HG03342 (cell line): Measurements from ENCODE around the gene E4F1.
"Not testable (repeated sequence)": the region's sequence is repeated elsewhere in the genome, so short reads cannot be mapped to it uniquely, and the experiment has no call there.

Source experiments
- ATAC-seq: cut with Tn5 transposase; IDR thresholded peaks from one replicate; pipeline ENCODE4 v1.9.1; 2021; ENCODE audit warnings: mild to moderate bottlenecking, moderate library complexity; ENCODE audit not compliant: unreplicated experiment

Gene E4F1

DNA sequence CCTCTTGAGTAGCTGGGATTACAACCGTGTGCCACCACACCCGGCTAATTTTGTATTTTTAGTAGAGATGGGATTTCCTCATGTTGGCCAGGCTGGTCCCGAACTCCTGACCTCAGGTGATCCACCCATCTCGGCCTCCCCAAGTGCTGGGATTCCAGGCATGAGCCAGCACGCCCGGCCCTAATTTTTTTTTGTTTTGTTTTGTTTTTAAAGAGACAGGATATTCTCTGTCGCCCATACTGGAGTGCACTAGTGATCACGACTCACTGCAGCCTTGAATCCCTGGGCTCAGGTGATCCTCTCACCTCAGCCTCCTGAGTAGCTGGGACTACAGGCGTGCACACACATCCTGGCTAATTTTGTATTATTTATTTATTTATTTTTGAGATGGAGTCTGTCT lies 16.9 kb downstream of the E4F1 start:
- ATAC-seq, result not testable (repeated sequence)

DNA sequence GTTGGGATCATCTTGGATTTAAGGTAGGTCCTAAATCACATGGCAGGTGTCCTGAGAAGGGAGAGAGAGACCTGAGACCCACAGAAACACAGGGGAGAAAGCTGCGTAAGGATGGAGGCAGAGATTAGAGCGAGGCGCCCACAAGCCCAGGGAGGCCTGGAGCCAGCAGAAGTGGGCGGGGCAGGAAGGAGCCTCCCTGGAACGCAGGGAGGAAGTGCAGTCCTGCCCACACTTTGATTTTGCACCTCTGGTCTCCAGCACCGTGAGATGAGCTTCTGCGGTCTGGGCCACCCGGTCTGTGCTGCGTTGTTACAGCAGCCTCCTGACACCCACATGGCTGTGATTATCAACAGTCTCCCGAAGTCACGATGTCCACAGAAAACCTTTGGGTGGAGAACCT lies 19.2 kb downstream of the E4F1 start:
- ATAC-seq, result no peak

DNA sequence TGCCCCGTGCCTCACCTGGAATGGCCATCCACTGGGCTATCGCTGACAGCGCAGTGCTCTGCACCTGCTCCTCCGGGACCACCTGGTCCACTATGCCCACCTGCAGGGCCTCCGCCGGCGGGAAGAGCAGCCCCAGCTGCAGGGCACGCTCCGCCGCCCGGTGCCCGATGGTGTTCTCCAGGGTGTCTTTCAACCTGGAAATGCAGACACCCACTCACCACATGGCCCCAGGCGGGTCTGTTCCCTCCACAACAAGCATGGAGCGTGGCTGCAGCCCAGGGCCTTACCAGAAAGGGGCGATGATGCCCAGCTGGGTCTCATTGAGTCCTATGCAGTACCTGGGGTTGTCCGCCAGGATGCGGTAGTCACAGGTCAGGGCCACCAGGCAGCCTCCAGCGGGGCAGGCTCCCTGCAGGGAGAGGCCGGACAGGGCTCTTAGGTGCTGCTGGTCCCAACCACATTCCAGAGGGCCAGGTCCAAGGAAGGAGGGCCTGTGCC lies 19.7 kb downstream of the E4F1 start:
- no peak for ATAC-seq

DNA sequence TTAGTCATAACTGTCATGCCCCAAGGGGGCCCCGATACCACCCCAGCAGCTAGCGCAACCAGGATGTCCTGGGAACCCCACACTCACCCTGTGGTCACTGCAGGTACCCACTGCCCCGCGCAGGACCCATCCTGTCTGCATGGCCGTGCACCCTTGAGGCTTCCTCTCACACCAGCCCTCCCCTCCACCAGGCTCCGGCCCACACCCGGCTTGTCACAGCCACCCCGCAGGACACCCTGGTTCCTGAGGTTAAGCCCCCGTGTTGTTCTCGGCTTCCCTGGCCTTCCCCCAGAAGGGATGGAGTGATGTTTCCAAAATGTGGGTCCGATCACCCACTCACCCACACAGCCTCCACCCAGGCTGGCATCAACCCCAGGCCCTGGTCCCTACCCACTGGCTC lies 20.4 kb downstream of the E4F1 start:
- no peak for ATAC-seq

DNA sequence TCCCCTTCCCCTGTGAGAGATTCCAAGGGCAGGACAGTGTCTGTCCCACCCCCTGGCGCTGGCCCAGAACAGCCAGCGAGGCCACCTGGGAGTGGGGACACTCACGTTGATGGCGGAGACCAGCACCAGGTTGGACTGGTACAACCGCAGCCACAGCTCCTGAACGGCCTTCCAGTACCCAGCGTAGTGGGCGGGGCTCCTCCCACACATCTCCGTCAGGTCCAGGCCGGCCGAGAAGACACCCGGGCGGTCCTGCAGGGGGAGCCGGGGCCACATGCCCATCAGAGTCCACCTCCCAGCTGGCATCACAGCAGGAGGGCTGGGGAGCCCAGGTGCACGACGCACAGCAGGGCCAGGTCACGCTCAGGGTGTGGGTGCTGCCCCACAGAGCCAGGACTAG lies 20.9 kb downstream of the E4F1 start:
- no peak for ATAC-seq

DNA sequence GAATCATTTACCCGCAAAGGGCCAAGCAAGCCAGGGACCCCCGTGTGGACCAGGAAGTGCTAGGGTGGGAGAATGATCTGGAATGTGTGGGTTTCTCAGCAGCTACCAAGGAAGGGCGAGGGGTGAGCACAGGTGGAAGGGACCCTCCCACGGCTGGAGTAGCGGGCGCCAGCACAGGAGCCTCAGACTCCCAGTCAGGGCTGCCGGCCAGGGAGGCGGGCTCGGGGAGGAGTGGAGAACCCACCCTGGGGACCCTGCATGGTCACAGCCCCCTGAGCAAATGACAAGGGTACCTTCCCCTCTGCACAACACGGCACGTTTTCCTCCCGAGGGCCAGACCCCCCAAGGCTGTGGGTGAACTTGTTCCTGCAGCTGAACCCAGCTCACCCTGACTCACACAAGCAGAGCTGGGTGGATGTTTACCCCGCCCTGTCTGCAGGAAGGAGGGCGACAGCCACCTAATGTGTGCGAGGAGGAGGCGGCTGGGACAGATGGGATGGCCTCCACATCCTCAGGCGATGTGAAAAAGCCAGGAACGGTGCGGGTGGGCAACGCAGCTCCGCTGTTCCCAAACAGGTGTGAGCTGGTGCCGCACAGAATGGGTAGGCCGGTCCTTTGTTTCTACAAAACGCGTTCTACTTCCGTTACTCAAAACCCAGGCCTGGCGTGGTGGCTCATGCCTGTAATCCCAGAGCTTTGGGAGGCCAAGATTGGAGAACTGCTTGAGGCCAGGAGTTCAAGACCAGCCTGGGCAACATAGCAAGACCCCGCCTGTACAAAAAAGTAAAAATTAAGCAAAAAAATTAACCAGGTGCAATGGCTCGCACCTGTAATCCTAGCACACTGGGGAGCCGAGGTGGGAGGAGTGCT lies 21.8 kb downstream of the E4F1 start:
- no peak for ATAC-seq

DNA sequence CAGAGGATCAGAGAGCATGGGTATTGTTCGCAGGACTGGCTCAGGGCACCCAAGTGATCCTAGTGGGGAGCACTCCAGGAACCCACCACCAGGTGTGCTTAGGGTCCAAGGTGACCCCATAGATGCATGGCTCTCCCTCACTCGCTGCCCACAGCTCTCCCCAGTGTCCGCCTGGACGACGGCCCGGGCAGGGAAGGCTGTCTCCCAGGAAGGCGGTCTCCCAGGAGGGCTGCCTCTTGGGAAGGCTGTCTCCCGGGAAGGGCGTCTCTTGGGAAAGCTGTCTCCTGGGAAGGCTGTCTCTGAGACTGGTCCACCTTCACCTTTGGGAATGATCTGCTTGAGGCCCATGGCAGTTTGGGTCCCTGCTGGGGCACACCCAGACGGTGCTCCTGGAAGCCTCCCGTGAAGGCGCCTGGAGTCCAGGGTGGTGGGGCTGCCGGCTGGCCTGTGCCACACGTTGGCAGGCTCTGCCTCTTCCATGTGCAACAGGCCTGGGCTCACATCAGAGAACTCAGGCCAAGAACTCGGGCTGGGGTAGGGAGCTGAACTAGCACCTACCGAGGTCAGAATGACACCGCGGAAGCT lies 23.0 kb downstream of the E4F1 start:
- no peak for ATAC-seq

DNA sequence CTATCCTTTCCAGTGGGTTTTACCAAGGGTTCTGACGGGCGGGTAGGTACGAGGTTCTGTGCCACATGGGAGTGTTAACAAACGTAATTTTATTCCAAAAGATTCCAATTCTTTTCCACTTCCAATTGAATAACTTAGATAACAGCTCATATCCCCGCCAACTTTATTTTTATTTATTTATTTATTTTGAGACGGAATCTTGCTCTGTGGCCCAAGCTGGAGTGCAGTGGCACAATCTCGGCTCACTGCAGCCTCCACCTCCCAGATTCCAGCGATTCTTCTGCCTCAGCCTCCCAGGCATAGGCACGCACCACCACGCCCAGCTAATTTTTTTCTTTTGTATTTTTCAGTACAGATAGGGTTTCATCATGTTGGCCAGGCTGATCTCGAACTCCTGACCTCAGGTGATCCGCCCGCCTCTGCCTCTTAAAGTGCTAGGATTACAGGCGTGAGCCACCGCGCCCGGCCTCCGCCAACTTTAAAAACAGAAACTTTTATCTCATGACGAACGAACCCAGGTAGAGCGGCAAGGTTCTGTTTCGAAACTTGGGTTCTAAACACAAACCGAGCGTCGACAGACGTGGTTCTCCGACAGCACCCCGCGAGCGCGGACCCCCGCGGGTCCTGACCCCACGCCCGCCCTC lies 27.4 kb downstream of the E4F1 start:
- ATAC-seq, result peak; percentile 1

DNA sequence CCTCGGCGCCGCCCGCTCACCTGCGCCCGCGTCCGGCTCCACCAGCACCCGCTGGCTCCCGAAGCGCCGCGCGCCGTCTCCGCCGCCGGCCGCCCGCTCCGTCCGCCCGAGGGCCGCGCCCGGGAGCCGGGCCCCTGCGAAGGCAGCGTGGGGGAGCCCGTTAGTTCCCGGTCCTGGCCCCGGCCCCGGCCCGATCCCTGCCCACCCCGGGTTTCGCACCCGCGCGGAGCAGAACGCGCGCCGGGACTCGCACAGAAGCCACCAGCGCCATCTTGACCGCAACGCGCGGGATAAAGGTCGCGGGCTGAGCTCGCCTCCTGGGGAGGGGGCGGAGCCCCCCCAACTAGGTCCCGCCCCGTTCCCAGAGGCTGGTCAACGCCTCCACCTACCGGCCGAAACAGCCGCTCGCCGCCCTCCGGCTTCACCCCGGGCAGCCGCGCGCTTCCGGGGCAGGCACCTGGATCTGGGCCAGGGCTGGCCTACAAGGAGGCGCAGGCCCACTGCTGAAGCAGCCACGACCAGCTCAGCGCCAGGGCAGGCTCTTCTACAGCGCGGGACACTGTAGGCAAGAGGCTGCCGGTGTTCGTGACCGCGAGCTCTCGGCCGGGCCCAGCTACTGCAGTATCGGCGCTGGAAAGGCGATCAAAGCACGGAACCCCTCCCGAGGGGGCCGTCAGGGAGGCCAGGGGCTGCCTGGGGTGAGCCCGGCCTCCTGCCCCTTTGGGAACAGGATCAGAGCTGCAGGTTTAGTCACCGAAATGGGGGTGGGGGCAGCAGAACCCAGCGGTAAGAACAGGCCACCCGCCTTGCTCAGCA lies 28.1 kb downstream of the E4F1 start, which contains the start of gene ECI1:
Gene ECI1, minus strand, starts transcription at position 292 of the 816 bp plus-strand sequence. Its CDS starts 21 bp downstream, at position 271.
- ATAC-seq, result peak; percentile 84

DNA sequence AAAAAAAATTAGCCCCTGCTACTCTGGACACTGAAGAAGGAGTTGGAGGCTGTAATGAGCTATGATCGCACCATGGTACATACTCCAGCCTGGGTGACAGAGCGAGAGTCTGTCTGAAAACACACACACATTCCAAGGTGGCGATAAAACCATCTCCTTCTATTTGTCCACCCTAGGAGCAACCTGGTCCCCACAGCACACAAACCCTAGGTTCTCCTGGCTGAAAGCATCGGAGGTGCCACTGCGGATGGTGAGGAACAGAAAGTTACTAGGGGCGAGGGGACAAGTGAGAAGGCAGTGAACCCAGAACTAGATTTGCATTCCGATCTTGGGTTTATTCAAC lies 29.4 kb downstream of the E4F1 start:
- ATAC-seq, result no peak

DNA sequence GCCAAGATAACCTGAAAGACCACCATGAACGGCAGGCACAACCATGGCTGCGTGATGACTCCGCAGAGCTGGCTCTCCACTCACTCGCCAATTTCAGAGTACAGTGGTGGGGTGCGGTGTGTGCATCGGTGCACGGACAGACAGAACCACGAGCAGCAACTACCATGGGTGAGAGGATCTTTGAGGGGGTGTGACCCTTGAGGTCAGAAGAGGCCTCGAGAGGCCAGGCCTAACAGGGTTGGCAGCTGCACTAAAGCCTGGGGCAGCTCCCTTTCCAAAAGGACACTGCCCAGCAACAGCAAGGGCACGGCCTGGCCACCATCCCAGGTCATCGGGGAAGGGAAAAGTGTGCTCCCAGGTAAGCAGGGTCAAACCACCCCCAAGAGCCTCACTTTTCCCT lies 29.9 kb downstream of the E4F1 start:
- no peak for ATAC-seq

DNA sequence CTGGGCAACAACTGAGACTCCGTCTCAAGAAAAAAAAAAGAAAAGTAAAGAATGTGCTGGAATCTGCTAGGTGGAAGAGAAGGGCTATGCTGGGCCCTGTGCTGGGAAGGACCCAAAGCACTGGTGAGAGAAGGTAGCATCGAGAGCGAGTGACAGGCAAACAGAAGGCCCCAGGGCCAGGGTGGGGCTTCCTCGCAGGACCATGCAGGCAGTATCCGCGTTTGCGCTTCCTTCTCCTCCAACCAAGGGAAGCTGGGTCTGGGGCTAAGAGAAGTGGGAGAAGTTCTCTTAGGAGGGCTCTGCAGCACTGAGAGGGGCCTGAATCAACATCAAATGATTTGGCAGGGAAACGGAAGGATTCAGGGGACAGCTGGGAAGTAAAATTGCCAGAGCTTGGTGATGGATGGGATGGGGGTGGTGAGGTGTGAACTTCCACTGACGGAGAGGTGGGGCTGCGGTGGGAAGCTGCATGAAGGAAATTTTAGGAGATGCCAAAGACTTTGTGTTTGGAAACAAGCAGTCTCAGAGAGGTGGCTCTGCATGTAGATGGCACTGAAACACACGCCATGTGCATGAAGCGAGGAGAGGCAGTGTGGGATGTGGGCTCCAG lies 33.2 kb downstream of the E4F1 start:
- no peak for ATAC-seq

DNA sequence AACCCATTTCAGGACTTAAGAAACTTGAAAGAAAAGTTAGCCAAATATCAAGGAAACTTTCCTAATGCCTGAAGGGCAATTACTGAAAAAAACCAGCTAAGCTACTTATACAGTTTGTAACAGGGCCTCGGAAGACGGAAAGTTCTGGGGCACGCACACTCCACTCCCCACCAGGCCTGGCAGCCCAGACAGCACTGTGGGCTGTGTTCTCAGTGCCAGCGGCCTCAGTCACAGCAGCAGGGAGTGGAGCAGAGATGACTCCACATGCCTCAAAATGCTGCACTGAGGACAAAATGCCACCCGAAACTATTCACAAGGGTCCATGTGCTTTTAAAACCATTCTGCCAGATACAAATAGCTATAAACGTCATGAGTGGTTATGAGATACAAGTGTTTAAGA lies 34.3 kb downstream of the E4F1 start:
- ATAC-seq, result no peak

DNA sequence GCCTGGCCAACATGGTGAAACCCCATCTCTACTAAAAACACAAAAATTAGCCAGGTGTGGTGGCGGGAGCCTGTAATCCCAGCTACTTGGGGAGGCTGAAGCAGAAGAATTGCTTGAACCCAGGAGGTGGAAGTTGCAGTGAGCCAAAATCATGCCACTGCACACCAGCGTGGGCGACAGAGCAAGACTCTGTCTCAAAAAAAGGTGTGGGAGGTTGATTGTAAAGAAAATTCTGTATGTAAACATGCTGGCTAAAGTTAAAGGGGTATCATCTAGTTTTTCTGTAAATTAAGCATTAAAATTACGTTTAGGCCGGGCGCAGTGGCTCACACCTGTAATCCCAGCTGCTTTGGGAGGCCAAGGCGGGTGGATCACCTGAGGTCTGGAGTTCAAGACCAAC lies 35.1 kb downstream of the E4F1 start:
- not testable (repeated sequence) for ATAC-seq

DNA sequence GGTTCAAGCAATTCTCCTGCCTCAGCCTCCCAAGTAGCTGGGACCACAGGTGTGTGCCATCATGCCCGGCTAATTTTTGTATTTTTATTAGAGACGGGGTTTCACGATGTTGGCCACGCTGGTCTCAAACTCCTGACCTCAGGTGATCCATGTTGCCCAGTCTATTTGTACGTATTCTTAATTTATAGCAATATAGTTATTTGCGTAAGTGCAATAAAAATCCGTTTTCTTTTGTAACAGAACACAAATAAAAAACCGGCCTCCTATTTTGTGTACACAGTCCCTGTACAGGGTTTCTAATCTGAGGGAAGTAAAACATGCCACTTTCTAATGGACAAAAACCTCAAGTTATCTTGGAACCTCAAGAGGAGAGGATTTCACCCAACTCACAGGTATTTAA lies 36.9 kb downstream of the E4F1 start:
- no peak for ATAC-seq

DNA sequence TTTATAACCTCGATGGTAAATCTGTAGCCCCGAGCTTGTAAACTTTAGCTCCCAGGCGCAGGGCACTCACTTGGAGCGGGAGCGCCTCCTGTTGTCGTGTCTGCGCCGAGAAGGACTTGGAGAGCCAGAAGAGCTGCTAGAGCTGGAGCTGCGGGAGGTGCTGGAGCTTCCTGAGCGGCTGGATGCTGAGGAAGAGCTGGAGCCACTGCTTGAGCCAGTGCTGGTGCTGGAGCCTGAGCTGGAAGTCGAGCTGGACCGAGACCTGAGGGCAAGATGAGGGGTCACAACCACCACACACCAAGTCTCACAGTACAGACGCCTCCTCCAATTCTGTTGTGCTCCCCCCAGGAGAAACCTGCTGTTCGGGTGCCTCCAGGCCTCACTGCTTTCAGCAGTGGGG lies 39.6 kb downstream of the E4F1 start:
- not testable (repeated sequence) for ATAC-seq

DNA sequence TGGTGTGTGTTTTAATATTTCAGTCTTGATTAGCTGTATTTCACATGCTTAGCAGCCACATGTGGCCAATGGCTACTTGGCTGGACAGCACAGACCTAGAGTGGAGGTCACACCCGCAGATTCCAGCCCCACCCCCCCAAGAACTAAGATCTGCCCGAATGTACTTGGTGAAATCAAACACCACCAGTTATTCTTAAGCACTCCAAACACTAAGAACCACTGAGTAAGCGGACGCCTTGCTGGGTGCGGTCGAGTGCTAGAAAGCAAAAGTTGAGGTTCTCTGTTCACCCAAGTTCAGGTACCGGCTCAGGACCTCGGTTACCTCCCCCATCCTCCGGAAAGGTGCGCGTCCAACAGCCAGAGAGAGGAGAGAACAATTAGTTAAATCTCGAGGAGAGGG lies 43.5 kb downstream of the E4F1 start:
- not testable (repeated sequence) for ATAC-seq

DNA sequence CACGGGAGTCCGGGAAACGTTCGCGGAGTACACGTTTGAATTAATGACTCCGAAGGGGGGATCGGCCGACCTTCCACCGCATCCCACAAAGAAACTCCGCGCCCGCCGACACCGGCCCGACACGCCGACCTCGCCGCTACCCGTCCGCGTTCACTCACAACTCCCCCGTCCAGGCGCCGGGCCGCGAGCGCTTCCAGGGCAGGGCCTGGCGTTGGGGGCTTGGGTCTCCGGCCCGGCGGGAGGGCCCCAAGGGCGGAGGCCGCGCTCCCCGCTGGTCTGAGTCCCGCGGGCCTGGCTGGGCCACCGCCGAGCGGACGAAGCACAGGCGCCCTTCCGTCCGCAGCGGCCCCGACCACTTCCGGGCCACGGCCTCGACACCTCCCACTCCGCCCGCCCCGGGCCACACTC lies 44.1 kb downstream of the E4F1 start:
- peak; percentile 49 for ATAC-seq

DNA sequence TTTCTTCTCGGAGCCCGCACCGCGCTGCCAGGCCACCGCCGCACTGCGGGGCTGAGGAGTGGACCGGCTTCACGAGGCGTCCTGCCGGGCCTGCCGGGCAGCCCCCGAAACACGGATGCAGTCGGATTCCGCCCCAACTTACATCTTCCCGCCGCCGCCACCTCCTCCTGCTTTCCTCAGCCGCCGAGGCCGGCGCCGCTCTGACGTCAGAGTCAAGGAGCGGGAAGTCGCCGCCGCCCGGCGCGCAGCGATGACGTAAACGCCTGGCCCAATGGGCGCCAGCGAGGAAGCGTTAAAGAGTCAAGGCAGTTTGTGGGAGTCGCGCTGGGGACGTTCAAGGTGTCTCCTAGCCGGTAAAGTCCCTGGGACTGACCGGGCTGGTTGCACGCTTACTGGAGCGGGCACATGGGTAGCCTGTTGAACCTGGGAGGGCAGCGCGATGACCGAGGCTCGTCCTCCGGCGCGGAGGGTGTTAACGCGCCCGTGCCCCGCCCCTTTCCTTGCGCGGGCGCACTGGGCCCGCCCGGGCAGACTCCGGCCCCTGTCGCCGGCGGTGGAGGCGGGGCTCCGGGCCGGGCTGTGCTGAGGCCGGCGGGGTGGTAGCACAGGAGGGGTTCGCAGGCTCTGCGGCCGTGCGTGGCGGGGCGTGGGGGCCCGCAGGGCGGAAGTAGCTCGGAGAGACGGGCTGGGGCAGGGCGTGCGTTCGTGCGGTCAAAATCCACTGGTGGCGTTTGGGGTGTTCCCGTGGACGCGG lies 44.7 kb downstream of the E4F1 start, which contains the start of gene RNPS1:
Gene RNPS1, minus strand, starts transcription at position 214 of the 754 bp plus-strand sequence. CDS start 3,483 bp downstream, outside the sequence.
- peak; percentile 65 for ATAC-seq

DNA sequence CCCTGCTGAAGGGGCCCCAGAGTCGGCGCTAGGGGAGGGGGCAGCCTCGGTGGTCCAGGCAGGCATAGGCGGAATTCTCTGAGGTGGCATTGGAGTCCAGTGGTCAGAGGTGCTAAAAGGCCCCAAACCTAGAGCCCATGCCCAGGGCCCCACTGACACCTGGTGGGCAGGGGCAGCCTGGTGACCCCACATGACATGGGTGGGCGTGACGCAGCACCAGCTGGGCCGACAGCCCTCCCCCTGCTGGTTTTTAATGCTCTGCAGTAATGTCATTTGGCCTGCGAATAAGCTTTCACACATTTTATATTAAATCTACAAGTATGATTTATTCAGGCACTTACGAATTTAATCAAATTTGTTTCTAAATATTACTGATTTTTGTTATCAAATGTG lies 46.7 kb downstream of the E4F1 start:
- no peak for ATAC-seq
